IMR-90 (cell line): ENCODE data around the gene PTGER4. TPM values are rescaled to one million over a fixed set of nuclear protein-coding genes. Genes with fewer than 3 reads are reported as not detected.

ENCODE experiments used
- ATAC-seq: fragments of 200-7000 bp; cut with Tn5 transposase; 2 replicates; pipeline ENCODE4 v1.9.1; 2020; ENCODE audit warnings: low read depth, mild to moderate bottlenecking, moderate library complexity
- BruUV-seq: library from RNA; stranded (reverse); fragments of 400-500 nt; replicated peaks from 2 replicates; lab custom pipeline; 2021; lab: Mats Ljungman, UMichigan
- CTCF ChIA-PET: fragments of 300-600 bp; formaldehyde crosslinking; extraction: SDS; loops from one replicate; lab custom pipeline; 2021; ENCODE audit warnings: antibody characterized with exemption; lab: Yijun Ruan, JAX
- POLR2A ChIA-PET: fragments of 300-600 bp; sonication (Branson Sonifier 250); formaldehyde crosslinking; loops from one replicate; lab custom pipeline; 2022; ENCODE audit warnings: antibody characterized with exemption; ENCODE audit not compliant: unreplicated experiment; lab: Charles Lee
- DNase-seq: peaks from one replicate; pipeline ENCODE4 v3.0.0; 2013
- H2AFZ ChIP-seq: replicated peaks from 2 replicates; pipeline ENCODE3; 2013; ENCODE audit warnings: low read length, mild to moderate bottlenecking; ENCODE audit not compliant: poor library complexity
- H2AK5ac ChIP-seq: 2 replicates; pipeline ENCODE4 v1.6.1; 2013; ENCODE audit warnings: low read depth, low read length, inconsistent platforms
- H2AK9ac ChIP-seq: replicated peaks from 2 replicates; pipeline ENCODE3; 2013; ENCODE audit warnings: mild to moderate bottlenecking, low read depth, low read length, moderate library complexity; ENCODE audit not compliant: poor library complexity
- H2BK120ac ChIP-seq: 2 replicates; pipeline ENCODE4 v1.6.1; 2013; ENCODE audit warnings: low read depth, low read length, inconsistent platforms
- H2BK15ac ChIP-seq: 3 replicates; pipeline ENCODE4 v1.6.1; 2013; ENCODE audit warnings: low read depth, low read length, inconsistent platforms
- H2BK20ac ChIP-seq: 2 replicates; pipeline ENCODE4 v1.6.1; 2013; ENCODE audit warnings: low read depth, mild to moderate bottlenecking, inconsistent platforms, low read length, moderate library complexity
- H2BK5ac ChIP-seq: 2 replicates; pipeline ENCODE4 v1.6.1; 2013; ENCODE audit warnings: mild to moderate bottlenecking, low read depth, low read length, inconsistent platforms; ENCODE audit not compliant: poor library complexity, severe bottlenecking
- H3K14ac ChIP-seq: replicated peaks from 2 replicates; pipeline ENCODE4 v1.6.1; 2013; ENCODE audit warnings: low read depth, low read length, inconsistent platforms
- H3K18ac ChIP-seq: 2 replicates; pipeline ENCODE4 v1.6.1; 2013; ENCODE audit warnings: low read depth, low read length, control low read depth
- H3K23ac ChIP-seq: 2 replicates; pipeline ENCODE4 v1.6.1; 2013; ENCODE audit warnings: low read depth, low read length, inconsistent platforms
- H3K27ac ChIP-seq: 2 replicates; pipeline ENCODE4 v1.5.1; 2013; ENCODE audit warnings: mild to moderate bottlenecking, control low read depth, low read length; ENCODE audit not compliant: insufficient read depth
- H3K27me3 ChIP-seq: 2 replicates; pipeline ENCODE4 v1.6.1; 2013; ENCODE audit warnings: low read length; ENCODE audit not compliant: control insufficient read depth, insufficient read depth
- H3K36me3 ChIP-seq: 2 replicates; pipeline ENCODE4 v1.6.1; 2013; ENCODE audit warnings: low read length, mixed read lengths; ENCODE audit not compliant: control insufficient read depth, insufficient read depth
- H3K4ac ChIP-seq: 2 replicates; pipeline ENCODE4 v1.6.1; 2013; ENCODE audit warnings: low read depth, low read length, inconsistent platforms
- H3K4me1 ChIP-seq: 2 replicates; pipeline ENCODE4 v1.6.1; 2013; ENCODE audit warnings: low read length, mixed read lengths; ENCODE audit not compliant: control insufficient read depth, insufficient read depth
- H3K4me2 ChIP-seq: 2 replicates; pipeline ENCODE4 v1.6.1; 2013; ENCODE audit warnings: low read depth, mild to moderate bottlenecking, control low read depth, low read length, moderate library complexity
- H3K4me3 ChIP-seq: 2 replicates; pipeline ENCODE4 v1.5.1; 2013; ENCODE audit warnings: low read depth, mild to moderate bottlenecking, control low read depth, low read length, moderate library complexity; ENCODE audit not compliant: insufficient read depth
- H3K56ac ChIP-seq: 2 replicates; pipeline ENCODE4 v1.6.1; 2013; ENCODE audit warnings: low read length, inconsistent platforms; ENCODE audit not compliant: insufficient read depth; ENCODE audit errors: extremely low read depth
- H3K79me1 ChIP-seq, 2 experiments: 2 replicates each; pipeline ENCODE4 v1.6.1; 2013; ENCODE audit warnings: low read length in 2 of 2, inconsistent platforms in 1 of 2, low read depth in 1 of 2
- H3K9ac ChIP-seq: 2 replicates; pipeline ENCODE4 v1.6.1; 2013; ENCODE audit warnings: low read depth, low read length, control low read depth
- H3K9me1 ChIP-seq: 2 replicates; pipeline ENCODE4 v1.6.1; 2013; ENCODE audit warnings: low read length, inconsistent platforms; ENCODE audit not compliant: insufficient read depth
- H3K9me3 ChIP-seq: 2 replicates; pipeline ENCODE4 v1.6.1; 2013; ENCODE audit warnings: low read length; ENCODE audit not compliant: control insufficient read depth, insufficient read depth
- H4K20me1 ChIP-seq: 2 replicates; pipeline ENCODE4 v1.6.1; 2013; ENCODE audit warnings: low read length, inconsistent platforms; ENCODE audit not compliant: insufficient read depth
- H4K5ac ChIP-seq: 2 replicates; pipeline ENCODE4 v1.6.1; 2013; ENCODE audit warnings: mild to moderate bottlenecking, low read depth, low read length, control low read depth
- H4K8ac ChIP-seq, 2 experiments: 2 replicates each; pipeline ENCODE4 v1.6.1; 2013; ENCODE audit warnings: low read depth in 2 of 2, low read length in 2 of 2, control low read depth in 1 of 2, inconsistent platforms in 1 of 2
- H4K91ac ChIP-seq: 2 replicates; pipeline ENCODE4 v1.6.1; 2013; ENCODE audit warnings: low read depth, low read length, inconsistent platforms; ENCODE audit not compliant: insufficient read depth
- BHLHE40 ChIP-seq: fragments of 150-350 bp; IDR thresholded peaks from 2 replicates; pipeline ENCODE4 v1.6.1; 2016; ENCODE audit warnings: mild to moderate bottlenecking, low read depth, low read length
- FOS ChIP-seq: fragments of 150-350 bp; IDR thresholded peaks from 2 replicates; pipeline ENCODE4 v1.6.1; 2016; ENCODE audit warnings: low read depth, low read length
- MXI1 ChIP-seq: IDR thresholded peaks from 2 replicates; pipeline ENCODE4 v1.6.1; 2012; ENCODE audit warnings: low read depth, mild to moderate bottlenecking, low read length, moderate library complexity, borderline replicate concordance
- NFE2L2 ChIP-seq: fragments of 150-350 bp; IDR thresholded peaks from 2 replicates; pipeline ENCODE4 v1.6.1; 2016; ENCODE audit warnings: low read depth, mild to moderate bottlenecking, low read length
- RAD21 ChIP-seq: IDR thresholded peaks from 2 replicates; pipeline ENCODE4 v1.6.1; 2012; ENCODE audit warnings: low read length, improper control_type of control experiment
- RFX5 ChIP-seq: IDR thresholded peaks from 2 replicates; pipeline ENCODE4 v1.8.0; 2012; ENCODE audit warnings: low read depth, mild to moderate bottlenecking, low read length, moderate library complexity
- WGBS, 2 experiments: methylation state at CpG; one replicate each; pipeline versions ENCODE4 v1.1.5 to v1.1.7; 2013; ENCODE audit warnings: missing lambda C conversion rate in 2 of 2; ENCODE audit not compliant: insufficient read length in 1 of 2; ENCODE audit errors: extremely low coverage in 2 of 2; 5-methylcytosine and 5-hydroxymethylcytosine counted together
- dilution Hi-C: fragments of 300-500 bp; cut with HindIII; formaldehyde crosslinking; loops from one replicate; pipeline ENCODE4 v1.14.3; 2018; ENCODE audit warnings: low sequenced_read_pairs; ENCODE audit not compliant: unreplicated experiment
- in situ Hi-C: fragments of 300-500 bp; cut with MboI; formaldehyde crosslinking; loops from 3 replicates; pipeline ENCODE4 v1.14.3; 2019; ENCODE audit warnings: low sequenced_read_pairs, inconsistent platforms, mixed read lengths
- intact Hi-C: fragments of 100-400 bp; cut with micrococcal nuclease; formaldehyde crosslinking; loops from 2 replicates; pipeline ENCODE4 v1.10.0; 2022
- polyA plus RNA-seq, 3 experiments: library from polyadenylated mRNA; depleted of rRNA; stranded (reverse); fragments of >200 nt; gene quantifications; 2 replicates each; pipeline ENCODE4 v1.2.3, GENCODE V29; 2012; ENCODE audit warnings: low replicate concordance in 1 of 3
- total RNA-seq: library from RNA; depleted of rRNA; stranded (reverse); fragments of >200 nt; gene quantifications from 2 replicates; pipeline ENCODE4 v1.2.3, GENCODE V29; 2012

The PTGER4 gene
- total and polyA plus RNA-seq, 2 of the 4 experiments (the other 2 are of a cell fraction), result 7.9 to 10.1 TPM

DNA sequence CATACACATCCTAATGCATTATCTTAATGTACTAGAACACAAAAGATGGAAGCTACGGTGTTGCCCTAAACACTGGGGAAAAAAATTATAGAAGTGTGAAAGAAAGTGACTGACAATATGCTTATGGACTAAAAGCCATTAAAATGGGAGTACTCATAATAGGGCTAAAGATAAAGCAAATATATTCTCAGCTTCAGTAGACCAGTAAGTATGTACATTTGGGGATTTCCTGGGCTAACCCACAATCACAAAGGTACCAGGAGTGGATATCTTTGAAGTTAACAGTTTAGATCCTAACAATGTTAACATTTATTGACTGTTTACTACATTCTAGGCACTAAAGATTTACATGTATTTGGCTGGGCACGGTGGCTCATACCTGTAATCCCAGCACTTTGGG lies 36.9 kb downstream of the PTGER4 start:
- Histone ChIP-seq H3K56ac (no peak overlapping the region), H3K9me1 (0 out of 2 replicates have a peak, but pooled peaks cover 3% of the 10 kb centered on the region), H3K23ac (no peak overlapping the region), H3K4me3 (no peak overlapping the region), H4K5ac (no peak overlapping the region), H4K91ac (no peak overlapping the region), H3K9me3 (no peaks in the 10 kb centered on the region), H3K18ac (no peak overlapping the region), H2AK5ac (no peak overlapping the region), H2BK20ac (no peak overlapping the region), H3K36me3 (peaks cover 4% of the 10 kb centered on the region; the same call in 1 of the 2 replicates), H3K14ac (no peak overlapping the region), H4K20me1 (no peaks in the 10 kb centered on the region), H3K4ac (no peak overlapping the region), H4K8ac (no peak overlapping the region), H3K9ac (no peak overlapping the region), H3K4me2 (no peak overlapping the region), H3K27ac (no peak overlapping the region), H2BK120ac (no peak overlapping the region), H2BK15ac (no peak overlapping the region), H2BK5ac (no peak overlapping the region), H2AK9ac (no peak overlapping the region), H3K27me3 (no peaks in the 10 kb centered on the region), H2AFZ (no peak overlapping the region), H3K4me1 (0 out of 2 replicates have a peak, but pooled peaks cover 2% of the 10 kb centered on the region), H3K79me1 (peaks cover 3% of the 10 kb centered on the region in 2 experiments; a peak in 2 of 4 replicates)
- no CpG with 5 or more reads among the region's 2 CpGs for WGBS, 2 experiments
- in situ Hi-C loops (no loop called here), dilution Hi-C loops (no loop called here), intact Hi-C loops (loop anchor here (5.0 kb wide), 1 partner anchor 1126 kb away; no protein-coding TSS in a partner anchor)
- CTCF ChIA-PET, result interaction anchor here (1.5 kb wide), 1 partner anchor 18 kb away, joined by 3 read pairs; no protein-coding TSS in a partner anchor
- POLR2A ChIA-PET, result no interaction called here
- DNase-seq (no peak), ATAC-seq (no peak)
- BruUV-seq, result no TSS peak
- TF ChIP-seq RFX5 (no peak), BHLHE40 (no peak), MXI1 (no peak), NFE2L2 (no peak), FOS (no peak), RAD21 (no peak)
